GM12874 (cell line): Measurements from ENCODE around the gene TSEN15.

Experiments used
- TF ChIP-seq, protein P1 (sequence below): IDR thresholded peaks from 2 replicates; pipeline ENCODE4 v1.5.1; 2011; ENCODE audit warnings: low read depth, mild to moderate bottlenecking, control low read depth, low read length, moderate library complexity; ENCODE audit not compliant: insufficient read depth

TSEN15 gene

DNA sequence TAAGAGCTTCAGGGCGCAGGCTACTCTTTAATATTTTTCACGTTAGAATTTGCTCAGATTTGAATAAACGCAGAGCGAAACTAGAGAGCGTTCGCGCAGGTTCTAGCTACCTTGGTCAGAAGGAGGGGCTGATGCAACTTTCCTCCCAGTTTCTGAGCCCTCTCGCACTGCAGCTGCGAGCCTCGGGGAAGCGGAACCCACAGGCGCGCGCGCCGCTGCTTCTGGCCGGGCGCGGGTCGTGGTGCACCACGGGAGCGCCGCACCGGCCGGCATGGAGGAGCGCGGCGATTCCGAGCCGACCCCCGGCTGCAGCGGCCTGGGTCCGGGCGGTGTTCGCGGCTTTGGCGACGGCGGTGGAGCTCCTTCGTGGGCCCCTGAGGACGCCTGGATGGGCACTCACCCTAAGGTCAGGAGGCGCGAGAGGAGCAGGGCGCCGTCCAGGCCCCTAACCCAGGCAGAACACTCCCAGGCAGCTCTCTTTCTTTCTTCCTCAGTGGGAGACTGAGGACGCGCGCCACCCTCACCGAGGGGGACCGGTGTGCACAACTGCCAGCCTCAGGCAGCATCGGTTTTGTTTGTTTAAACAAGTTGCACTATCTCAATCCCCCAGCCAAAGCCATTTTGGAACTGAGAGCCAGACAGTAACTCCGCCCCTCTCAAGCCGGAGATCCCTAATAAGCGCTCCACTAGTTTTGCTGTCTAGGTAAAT, at the start of gene TSEN15:
Gene TSEN15, plus strand, starts transcription at position 246 of the 709 bp plus-strand sequence. Its CDS starts 26 bp downstream, at position 272.
- TF ChIP-seq, protein P1, sequence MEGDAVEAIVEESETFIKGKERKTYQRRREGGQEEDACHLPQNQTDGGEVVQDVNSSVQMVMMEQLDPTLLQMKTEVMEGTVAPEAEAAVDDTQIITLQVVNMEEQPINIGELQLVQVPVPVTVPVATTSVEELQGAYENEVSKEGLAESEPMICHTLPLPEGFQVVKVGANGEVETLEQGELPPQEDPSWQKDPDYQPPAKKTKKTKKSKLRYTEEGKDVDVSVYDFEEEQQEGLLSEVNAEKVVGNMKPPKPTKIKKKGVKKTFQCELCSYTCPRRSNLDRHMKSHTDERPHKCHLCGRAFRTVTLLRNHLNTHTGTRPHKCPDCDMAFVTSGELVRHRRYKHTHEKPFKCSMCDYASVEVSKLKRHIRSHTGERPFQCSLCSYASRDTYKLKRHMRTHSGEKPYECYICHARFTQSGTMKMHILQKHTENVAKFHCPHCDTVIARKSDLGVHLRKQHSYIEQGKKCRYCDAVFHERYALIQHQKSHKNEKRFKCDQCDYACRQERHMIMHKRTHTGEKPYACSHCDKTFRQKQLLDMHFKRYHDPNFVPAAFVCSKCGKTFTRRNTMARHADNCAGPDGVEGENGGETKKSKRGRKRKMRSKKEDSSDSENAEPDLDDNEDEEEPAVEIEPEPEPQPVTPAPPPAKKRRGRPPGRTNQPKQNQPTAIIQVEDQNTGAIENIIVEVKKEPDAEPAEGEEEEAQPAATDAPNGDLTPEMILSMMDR = no peak

DNA sequence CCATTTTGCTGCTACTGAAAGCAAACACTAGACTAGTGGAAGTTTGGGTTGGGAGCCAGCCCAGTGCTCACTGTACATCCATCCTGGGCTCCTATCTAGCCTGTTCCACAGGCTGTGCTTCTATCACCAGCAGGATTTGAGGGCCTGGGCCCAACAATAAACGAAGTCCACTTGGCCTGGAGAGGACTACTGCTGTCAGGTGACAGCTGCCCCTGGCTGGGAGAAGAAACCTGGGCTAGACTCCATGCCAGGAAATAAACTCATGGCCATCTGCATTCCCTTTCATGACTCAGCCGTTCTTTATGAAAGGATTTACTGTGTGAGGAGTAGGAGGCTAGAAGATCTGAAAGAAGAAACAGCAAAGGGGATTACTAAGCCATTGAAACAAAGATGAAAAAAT, 49.5 kb upstream of the TSEN15 start:
- TF ChIP-seq, protein P1 = no peak

DNA sequence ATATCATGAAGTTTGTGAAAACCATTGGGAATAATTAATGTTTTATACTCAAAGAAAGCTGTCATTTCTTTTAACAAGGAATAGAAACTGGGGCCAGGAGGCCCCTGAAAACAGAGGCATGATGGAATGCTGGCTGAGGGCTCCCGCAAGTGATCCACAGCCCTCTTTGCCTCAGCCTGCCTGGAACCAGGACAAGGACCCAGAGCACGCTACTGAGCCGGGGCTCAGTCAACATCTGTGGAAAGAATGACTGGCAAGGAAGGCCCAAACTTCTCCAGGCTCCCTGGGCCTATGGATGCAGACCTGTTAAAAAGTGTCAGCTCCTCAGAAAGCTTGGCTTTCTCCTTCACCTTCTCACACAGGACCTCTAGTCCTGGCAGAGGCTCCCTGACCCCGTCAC, 46.6 kb upstream of the TSEN15 start:
- TF ChIP-seq, protein P1 = no peak

DNA sequence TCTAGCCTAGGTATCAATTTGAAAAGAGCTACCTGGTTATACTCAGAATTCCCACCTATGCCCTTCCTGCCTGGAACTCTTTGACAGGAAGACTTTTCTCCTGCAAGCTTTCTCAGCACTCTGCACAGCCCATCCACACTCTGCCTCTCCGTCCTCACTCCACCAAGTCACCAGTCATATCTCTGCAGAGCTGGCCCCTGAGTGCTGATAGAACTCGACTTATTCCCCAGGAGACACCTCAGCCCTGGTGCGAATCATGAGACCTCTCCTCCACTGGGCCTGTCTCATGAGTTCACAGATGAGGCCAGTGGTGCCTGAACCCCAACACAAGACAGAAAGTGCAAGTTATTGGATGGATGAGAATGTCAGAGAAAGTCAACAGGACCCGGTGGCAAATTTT, 46.0 kb upstream of the TSEN15 start:
- TF ChIP-seq, protein P1 = no peak

DNA sequence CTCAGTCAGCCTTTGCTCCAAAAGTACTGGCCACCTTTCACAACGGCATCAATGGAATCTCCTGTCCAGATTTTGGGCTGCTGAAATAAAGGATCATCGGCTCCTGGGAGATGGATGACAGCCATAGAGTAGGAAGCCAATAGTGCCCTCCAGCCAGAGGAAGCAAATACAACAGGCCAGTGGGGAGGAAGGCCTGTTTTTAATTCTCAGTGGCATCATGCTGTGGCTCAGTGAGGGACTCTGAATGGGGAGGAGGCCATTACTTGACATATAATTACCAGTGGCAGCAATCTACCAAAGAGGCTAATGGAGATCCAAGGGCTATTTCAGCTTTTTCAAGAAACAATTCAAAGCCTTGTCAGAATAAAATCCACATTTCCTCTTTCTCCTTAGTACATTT, 40.7 kb upstream of the TSEN15 start:
- TF ChIP-seq, protein P1 = no peak

DNA sequence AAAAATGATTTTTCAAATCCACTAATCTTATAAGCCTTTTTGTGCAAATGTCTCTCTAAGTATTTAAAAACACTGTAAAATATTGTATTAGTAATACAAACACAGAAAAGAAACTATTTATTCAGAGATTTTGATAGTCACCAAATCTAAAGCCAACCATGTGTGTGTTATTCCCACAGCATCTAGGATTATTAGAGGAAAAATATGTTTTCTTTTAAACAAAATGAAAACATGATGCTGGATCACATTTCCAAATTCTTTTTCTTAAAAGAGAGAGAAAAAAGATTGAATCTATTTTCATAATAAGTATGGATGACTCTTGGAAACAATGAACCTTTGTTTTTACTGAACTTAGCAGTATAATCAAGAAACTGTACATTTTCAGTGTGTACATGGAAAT, 39.3 kb upstream of the TSEN15 start:
- TF ChIP-seq, protein P1 = no peak

DNA sequence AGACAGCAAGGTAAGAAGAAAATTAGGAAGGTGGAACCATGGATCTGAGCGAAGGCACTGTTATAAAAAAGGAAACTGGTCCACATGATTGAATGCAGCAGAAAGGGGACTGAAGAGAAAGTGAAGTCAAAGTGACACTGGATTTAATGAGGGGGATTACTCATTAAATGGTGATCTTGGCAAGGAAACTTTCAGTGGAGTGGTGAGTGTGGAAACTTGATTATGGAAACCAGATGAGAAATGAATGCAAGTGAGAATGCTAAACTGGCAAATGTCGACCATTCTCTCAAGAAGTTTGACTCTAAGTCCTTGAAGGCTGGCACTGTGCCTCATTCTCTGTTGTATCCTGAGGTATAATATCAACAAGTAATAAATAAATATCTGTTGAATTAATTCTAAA, 37.3 kb upstream of the TSEN15 start:
- TF ChIP-seq, protein P1 = no peak
